Measurements from ENCODE around the gene TRIM21. TPM values are rescaled to one million over a fixed set of nuclear protein-coding genes. Genes with fewer than 3 reads are reported as not detected.
"Not testable (repeated sequence)": the region's sequence is repeated elsewhere in the genome, so short reads cannot be mapped to it uniquely, and the experiment has no call there.

The TRIM21 gene
- total and polyA plus RNA-seq, 2 donors (not counting 1 experiment from before 2014, with no cell fraction given): 11.8 to 26.7 TPM

GRCh38 chr11:4368286-4368685, 25.2 kb downstream of the TRIM21 start, which contains the start of gene OR52B4:
Gene OR52B4 (minus strand): TSS chr11:4368386. CDS start chr11:4368295, 91 bp downstream.
- no peak within 1 kb of the TSS for H3K4me3 Mint-ChIP-seq
- no peaks in the 10 kb centered on the region for H3K9me3 Mint-ChIP-seq (ENCODE audit: insufficient read depth)
- Histone ChIP-seq H3K79me2 (ENCODE audit: control insufficient read depth, insufficient read depth, low read length) (no peaks in the 10 kb centered on the region), H3K27me3 (replicated peaks in 1 of 4; ENCODE audit: control extremely low read depth in 1 of 4, control insufficient read depth in 3 of 4, insufficient read depth in 4 of 4, low read length in 3 of 4) (peaks cover 0 to 3% (median 0%) of the 10 kb centered on the region in 4 experiments), H3K4me3 (ENCODE audit: control extremely low read depth in 1 of 5, extremely low read depth in 1 of 5, insufficient read depth in 1 of 5, low read depth in 2 of 5, low read length in 4 of 5) (no peak within 1 kb of the TSS), H3K4me2 (replicated peaks; ENCODE audit: low read depth, low read length, poor library complexity, severe bottlenecking) (no peak within 1 kb of the TSS), H3K4me1 (ENCODE audit: control insufficient read depth in 2 of 2, insufficient read depth in 2 of 2, low read length in 2 of 2) (no peaks in the 10 kb centered on the region), H2AFZ (ENCODE audit: insufficient read depth, low read depth, low read length, poor library complexity, severe bottlenecking) (no peak within 1 kb of the TSS), H3K27ac (ENCODE audit: low read length in 2 of 2) (no peak within 1 kb of the TSS), H3K9ac (ENCODE audit: low read length) (no peak within 1 kb of the TSS), H4K20me1 (ENCODE audit: control insufficient read depth, insufficient read depth, low read length, poor library complexity, severe bottlenecking) (no peaks in the 10 kb centered on the region), H3K9me3 (ENCODE audit: control extremely low read depth in 1 of 3, control insufficient read depth in 2 of 3, insufficient read depth in 1 of 3, low read length in 2 of 3) (no peaks in the 10 kb centered on the region), H3K36me3 (replicated peaks in 1 of 2; ENCODE audit: control extremely low read depth in 1 of 2, control insufficient read depth in 1 of 2, extremely low read depth in 1 of 2, insufficient read depth in 2 of 2, low read length in 1 of 2) (no peaks in the 10 kb centered on the region)
- ChIA-PET POLR2A (no interaction called here), CTCF (no interaction called here)
- intact Hi-C loops (cut with micrococcal nuclease): no loop called here
- ATAC-seq (ENCODE audit: low read depth): no peak
- H3K27me3 Mint-ChIP-seq: peaks cover 5% of the 10 kb centered on the region
- no peak for TF ChIP-seq EZH2 (IDR thresholded peaks at IDR 0.05; ENCODE audit: borderline replicate concordance, insufficient read depth, low read depth, low read length, poor library complexity, severe bottlenecking)
- TF ChIP-seq CTCF (IDR thresholded peaks at IDR 0.05): no peak
- no peak within 1 kb of the TSS for H3K27ac Mint-ChIP-seq
- no peaks in the 10 kb centered on the region for H3K4me1 Mint-ChIP-seq
- WGBS (ENCODE audit: insufficient coverage): 100% methylated on average over 1 of the region's 4 CpGs
- DNase-seq: no peak

DNA sequence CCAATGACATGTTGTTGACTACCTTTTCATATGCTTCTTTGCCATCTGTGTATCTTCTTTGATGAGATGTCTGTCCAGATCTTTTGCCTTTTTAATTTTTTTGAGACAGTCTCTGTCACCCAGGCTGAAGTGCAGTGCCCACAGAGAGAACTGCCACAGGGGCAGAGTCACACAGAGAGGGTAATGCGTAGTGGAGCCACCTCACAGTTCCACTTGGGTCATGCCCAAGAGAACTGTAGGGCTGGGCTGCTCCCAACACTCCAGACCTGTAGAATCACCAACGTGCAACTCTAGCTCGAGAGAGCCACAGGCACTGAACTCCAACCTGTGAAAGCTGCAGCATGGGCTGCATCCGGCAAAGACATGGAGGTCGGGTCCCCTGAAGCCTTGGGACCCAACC, 45.4 kb downstream of the TRIM21 start:
- H3K9me3 ChIP-seq (ENCODE audit: control extremely low read depth in 1 of 3, control insufficient read depth in 2 of 3, insufficient read depth in 1 of 3, low read length in 2 of 3); H3K9me3 Mint-ChIP-seq (ENCODE audit: insufficient read depth); H3K27me3 ChIP-seq (replicated peaks in 1 of 4; ENCODE audit: control extremely low read depth in 1 of 4, control insufficient read depth in 3 of 4, insufficient read depth in 4 of 4, low read length in 3 of 4); H3K79me2 ChIP-seq (ENCODE audit: control insufficient read depth, insufficient read depth, low read length); ATAC-seq (ENCODE audit: low read depth); H3K4me2 ChIP-seq (replicated peaks; ENCODE audit: low read depth, low read length, poor library complexity, severe bottlenecking); intact Hi-C loops (cut with micrococcal nuclease); DNase-seq; H3K36me3 ChIP-seq (replicated peaks in 1 of 2; ENCODE audit: control extremely low read depth in 1 of 2, control insufficient read depth in 1 of 2, extremely low read depth in 1 of 2, insufficient read depth in 2 of 2, low read length in 1 of 2); H3K4me3 ChIP-seq (ENCODE audit: control extremely low read depth in 1 of 5, extremely low read depth in 1 of 5, insufficient read depth in 1 of 5, low read depth in 2 of 5, low read length in 4 of 5); H3K4me1 Mint-ChIP-seq; H3K27me3 Mint-ChIP-seq; H3K4me1 ChIP-seq (ENCODE audit: control insufficient read depth in 2 of 2, insufficient read depth in 2 of 2, low read length in 2 of 2); H3K4me3 Mint-ChIP-seq; H4K20me1 ChIP-seq (ENCODE audit: control insufficient read depth, insufficient read depth, low read length, poor library complexity, severe bottlenecking); H3K27ac Mint-ChIP-seq; POLR2A ChIA-PET; H3K9ac ChIP-seq (ENCODE audit: low read length); CTCF ChIA-PET; H2AFZ ChIP-seq (ENCODE audit: insufficient read depth, low read depth, low read length, poor library complexity, severe bottlenecking); H3K27ac ChIP-seq (ENCODE audit: low read length in 2 of 2): not testable (repeated sequence)
- WGBS (ENCODE audit: insufficient coverage): no CpG with 5 or more reads among the region's 5 CpGs

GRCh38 chr11:4345366-4345765, 48.1 kb downstream of the TRIM21 start:
- H2AFZ ChIP-seq (ENCODE audit: insufficient read depth, low read depth, low read length, poor library complexity, severe bottlenecking); H3K9ac ChIP-seq (ENCODE audit: low read length); H3K4me2 ChIP-seq (replicated peaks; ENCODE audit: low read depth, low read length, poor library complexity, severe bottlenecking); H4K20me1 ChIP-seq (ENCODE audit: control insufficient read depth, insufficient read depth, low read length, poor library complexity, severe bottlenecking); H3K27ac Mint-ChIP-seq; H3K4me1 ChIP-seq (ENCODE audit: control insufficient read depth in 2 of 2, insufficient read depth in 2 of 2, low read length in 2 of 2); H3K4me1 Mint-ChIP-seq; H3K9me3 Mint-ChIP-seq (ENCODE audit: insufficient read depth); ATAC-seq (ENCODE audit: low read depth); H3K27ac ChIP-seq (ENCODE audit: low read length in 2 of 2); H3K4me3 ChIP-seq (ENCODE audit: control extremely low read depth in 1 of 5, extremely low read depth in 1 of 5, insufficient read depth in 1 of 5, low read depth in 2 of 5, low read length in 4 of 5); CTCF ChIA-PET; DNase-seq; H3K9me3 ChIP-seq (ENCODE audit: control extremely low read depth in 1 of 3, control insufficient read depth in 2 of 3, insufficient read depth in 1 of 3, low read length in 2 of 3); H3K79me2 ChIP-seq (ENCODE audit: control insufficient read depth, insufficient read depth, low read length); H3K4me3 Mint-ChIP-seq; H3K27me3 ChIP-seq (replicated peaks in 1 of 4; ENCODE audit: control extremely low read depth in 1 of 4, control insufficient read depth in 3 of 4, insufficient read depth in 4 of 4, low read length in 3 of 4); H3K36me3 ChIP-seq (replicated peaks in 1 of 2; ENCODE audit: control extremely low read depth in 1 of 2, control insufficient read depth in 1 of 2, extremely low read depth in 1 of 2, insufficient read depth in 2 of 2, low read length in 1 of 2); H3K27me3 Mint-ChIP-seq; POLR2A ChIA-PET; intact Hi-C loops (cut with micrococcal nuclease): not testable (repeated sequence)
- WGBS (ENCODE audit: insufficient coverage): 100% methylated on average over 1 of the region's 2 CpGs
